Stimulated activated naive CD8-positive, alpha-beta T cell treated with anti-CD3 and anti-CD28 coated beads, Interleukin-15, amount 100 ng/mL, for 72 hours (primary cell): ENCODE results near the gene SYT5.
A peak's percentile ranks its signal among the peaks of the same experiment; 100 is the strongest.
"Not testable (repeated sequence)": the region's sequence is repeated elsewhere in the genome, so short reads cannot be mapped to it uniquely, and the experiment has no call there.

Source experiments
- ATAC-seq: fragments of 150-1000 bp; cut with Tn5 transposase; 2 replicates; pipeline ENCODE4 v1.10.0; 2021; ENCODE audit warnings: mild to moderate bottlenecking, moderate library complexity
- DNase-seq, 2 donors: peaks; one replicate each; pipeline ENCODE4 v3.0.0; 2021 to 2022
- H3K27ac Mint-ChIP-seq, 2 donors: one replicate each; pipeline ENCODE4 v1.8.0; 2022; ENCODE audit warnings: mild to moderate bottlenecking in 2 of 2, mixed read lengths in 2 of 2, moderate library complexity in 2 of 2
- H3K27me3 Mint-ChIP-seq: one replicate; pipeline ENCODE4 v1.8.0; 2022; ENCODE audit warnings: mixed read lengths
- H3K4me1 Mint-ChIP-seq: one replicate; pipeline ENCODE4 v1.8.0; 2022; ENCODE audit warnings: mild to moderate bottlenecking, mixed read lengths
- H3K4me3 Mint-ChIP-seq, 2 donors: one replicate each; pipeline ENCODE4 v1.8.0; 2022; ENCODE audit warnings: mild to moderate bottlenecking in 2 of 2, mixed read lengths in 2 of 2, moderate library complexity in 1 of 2
- H3K9me3 Mint-ChIP-seq, 2 donors: one replicate each; pipeline ENCODE4 v1.8.0; 2022; ENCODE audit warnings: mixed read lengths in 2 of 2

The SYT5 gene

GRCh38 chr19:55161571-55162322 lies 18.3 kb downstream of the SYT5 start:
- Mint-ChIP-seq H3K27ac (no peak overlapping the region), H3K4me3 (no peak overlapping the region), H3K4me1 (peaks cover 28% of the 10 kb centered on the region), H3K27me3 (peaks cover 93% of the 10 kb centered on the region), H3K9me3 (no peaks in the 10 kb centered on the region)
- ATAC-seq (no peak), DNase-seq (no peak)

GRCh38 chr19:55160986-55161365 lies 19.1 kb downstream of the SYT5 start:
- no peak overlapping the region for H3K4me3 Mint-ChIP-seq
- DNase-seq (no peak), ATAC-seq (no peak)
- no peaks in the 10 kb centered on the region for H3K9me3 Mint-ChIP-seq
- no peak overlapping the region for H3K27ac Mint-ChIP-seq
- H3K4me1 Mint-ChIP-seq = peaks cover 28% of the 10 kb centered on the region
- peaks cover 93% of the 10 kb centered on the region for H3K27me3 Mint-ChIP-seq

DNA sequence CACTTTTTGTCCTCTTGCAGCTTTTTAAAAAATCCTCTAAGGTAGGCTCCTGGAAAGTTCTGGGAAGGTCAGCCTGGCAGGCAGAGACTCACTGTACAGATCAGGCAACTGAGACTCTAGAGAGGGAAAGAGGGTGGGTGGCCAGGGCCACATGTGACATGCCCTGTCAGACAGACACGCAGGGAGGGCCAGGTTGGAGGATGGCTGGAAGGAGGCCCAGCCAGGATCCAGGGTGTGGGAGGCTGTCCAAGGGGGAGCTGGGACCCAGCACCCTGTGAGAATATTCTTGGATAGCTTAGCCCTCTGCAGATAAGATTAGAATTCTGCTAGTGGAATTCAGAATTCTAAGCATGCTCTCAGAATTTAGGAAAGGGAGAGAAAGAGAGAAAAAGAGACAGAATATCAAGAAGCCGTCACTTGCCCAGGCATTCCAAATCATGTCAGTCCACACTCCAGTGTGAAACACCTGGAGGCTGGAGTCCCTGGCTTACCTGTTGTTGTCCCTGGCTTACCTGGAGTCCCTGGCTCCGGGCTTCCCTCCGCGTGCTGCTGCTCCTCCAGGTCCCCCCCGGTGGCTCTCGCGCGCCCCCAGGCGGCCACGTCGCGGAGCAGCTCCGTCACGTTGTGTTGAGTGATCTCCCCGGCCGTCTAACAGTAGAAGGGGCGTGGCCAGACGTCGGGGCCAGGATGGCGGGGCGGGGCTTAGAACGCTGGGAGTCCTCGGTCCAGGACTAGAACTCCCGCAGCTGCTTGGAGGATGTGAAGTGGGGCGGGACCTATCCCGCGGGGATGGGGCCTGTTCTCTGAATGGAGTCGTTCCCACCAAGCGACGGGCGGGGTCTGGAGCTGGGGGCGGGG lies 19.7 kb downstream of the SYT5 start:
- ATAC-seq = peak; percentile 95

DNA sequence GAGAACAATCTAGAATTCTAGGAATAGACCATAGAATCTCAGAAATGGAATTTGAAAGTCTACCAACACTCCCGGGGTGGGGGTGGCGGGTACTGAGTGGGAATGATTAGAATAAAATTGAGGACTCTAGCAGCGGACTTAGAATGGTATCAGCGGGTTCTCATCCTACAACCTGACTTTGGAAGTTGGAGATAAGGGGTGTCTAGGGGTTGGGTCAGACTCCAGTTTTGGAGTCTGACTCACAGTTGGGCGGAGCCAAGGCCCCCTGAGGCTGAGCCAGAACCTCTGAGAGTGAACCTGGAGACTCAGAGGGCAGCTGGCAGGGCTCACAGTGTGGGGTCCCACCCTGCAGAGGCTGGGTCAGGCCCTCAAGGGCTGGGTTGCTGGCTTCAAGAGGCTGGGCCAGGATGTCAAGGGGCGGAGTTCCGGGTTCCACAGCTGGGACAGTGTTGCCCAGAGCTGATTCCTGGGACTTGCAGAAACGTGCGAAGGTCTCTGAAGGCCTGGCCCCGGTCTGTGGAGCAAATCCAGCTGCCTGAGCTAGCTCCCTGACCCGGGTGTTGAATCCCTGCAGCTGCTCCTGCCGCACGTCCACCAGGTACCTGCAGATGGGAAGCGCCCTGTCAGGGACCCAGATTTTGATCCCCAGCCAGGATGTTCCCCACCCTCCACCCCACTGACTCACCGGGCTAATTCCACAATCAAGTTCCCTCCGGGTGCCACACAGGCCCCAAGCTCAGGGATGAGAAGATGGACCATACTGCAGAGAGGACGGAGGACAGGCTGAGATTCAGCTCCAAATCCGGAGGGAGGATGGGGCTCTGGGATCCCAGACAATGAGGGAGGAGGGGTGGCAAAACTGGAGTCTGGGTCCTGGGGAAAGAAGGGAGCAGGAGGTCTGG lies 21.0 kb downstream of the SYT5 start:
- Mint-ChIP-seq H3K27ac (no peak overlapping the region), H3K4me3 (no peak overlapping the region), H3K27me3 (peaks cover 85% of the 10 kb centered on the region), H3K9me3 (peaks cover 3 to 6% of the 10 kb centered on the region in 2 donors), H3K4me1 (peaks cover 30% of the 10 kb centered on the region)
- ATAC-seq = no peak
- no peak for DNase-seq

More for the DNA sequence above, 19.7 kb downstream of the SYT5 start:
- peaks cover 26% of the 10 kb centered on the region for H3K4me1 Mint-ChIP-seq
- H3K9me3 Mint-ChIP-seq = no peaks in the 10 kb centered on the region
- H3K4me3 Mint-ChIP-seq = peak overlapping the region; percentile 64 to 66
- peak; percentile 92 for DNase-seq
- peaks cover 88% of the 10 kb centered on the region for H3K27me3 Mint-ChIP-seq
- no peak overlapping the region for H3K27ac Mint-ChIP-seq

DNA sequence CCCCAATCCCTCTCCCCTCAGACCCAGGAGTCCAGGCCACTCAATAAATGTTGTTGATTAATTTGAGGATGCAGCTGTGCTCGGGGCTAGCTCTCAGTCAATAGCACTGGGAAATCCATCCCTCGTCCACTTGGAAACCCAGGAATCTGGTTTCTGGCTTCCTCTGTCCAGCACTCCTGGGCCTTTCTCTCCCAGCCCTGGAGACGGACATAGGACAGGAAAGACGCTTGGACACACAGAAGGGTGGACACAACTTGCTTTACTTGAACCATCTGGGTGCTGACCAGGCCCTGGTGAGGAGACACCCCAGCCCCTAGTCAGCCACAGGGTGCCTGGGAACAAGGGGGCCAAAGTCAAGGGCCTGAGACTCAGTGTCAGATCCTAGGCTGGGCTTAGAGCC lies 21.7 kb downstream of the SYT5 start:
- DNase-seq = no peak
- no peak overlapping the region for H3K27ac Mint-ChIP-seq
- ATAC-seq = no peak
- H3K4me1 Mint-ChIP-seq = peaks cover 36% of the 10 kb centered on the region
- H3K4me3 Mint-ChIP-seq = no peak overlapping the region
- peaks cover 8 to 13% of the 10 kb centered on the region in 2 donors for H3K9me3 Mint-ChIP-seq
- peaks cover 81% of the 10 kb centered on the region for H3K27me3 Mint-ChIP-seq

- Mint-ChIP-seq H3K4me3 (peak within 1 kb of the TSS; percentile 50 to 73), H3K27ac (no peak within 1 kb of the TSS), H3K4me1 (peaks cover 37% of the 10 kb centered on the region), H3K27me3 (peaks cover 77% of the 10 kb centered on the region), H3K9me3 (peaks cover 9 to 15% of the 10 kb centered on the region in 2 donors)
- no peak for DNase-seq
- no peak for ATAC-seq
Measured at GRCh38 chr19:55157064-55157908, 22.8 kb downstream of the SYT5 start, which contains the start of gene TNNI3. Gene TNNI3 (minus strand): TSS chr19:55157732. CDS start chr19:55157589, 143 bp downstream.

- DNase-seq = peak; percentile 45 to 54
- Mint-ChIP-seq H3K27me3 (peaks cover 68% of the 10 kb centered on the region), H3K27ac (no peak overlapping the region), H3K9me3 (peaks cover 16 to 23% of the 10 kb centered on the region in 2 donors), H3K4me1 (peaks cover 45% of the 10 kb centered on the region), H3K4me3 (peak overlapping the region; percentile 50 to 73)
- ATAC-seq = no peak
Measured at GRCh38 chr19:55156202-55157063, 23.7 kb downstream of the SYT5 start.

GRCh38 chr19:55155784-55156183 lies 24.3 kb downstream of the SYT5 start:
- Mint-ChIP-seq H3K27me3 (peaks cover 62% of the 10 kb centered on the region), H3K4me1 (peaks cover 43% of the 10 kb centered on the region), H3K9me3 (peaks cover 19 to 25% of the 10 kb centered on the region in 2 donors), H3K4me3 (peak overlapping the region; percentile 50 to 73)
- not testable (repeated sequence) for H3K27ac Mint-ChIP-seq, DNase-seq, ATAC-seq

GRCh38 chr19:55153652-55154264 lies 26.3 kb downstream of the SYT5 start:
- peaks cover 61% of the 10 kb centered on the region for H3K27me3 Mint-ChIP-seq
- no peak overlapping the region for H3K4me3 Mint-ChIP-seq

GRCh38 chr19:55152017-55152416 lies 28.1 kb downstream of the SYT5 start:
- Mint-ChIP-seq H3K27me3 (peaks cover 61% of the 10 kb centered on the region), H3K4me1 (peaks cover 29% of the 10 kb centered on the region), H3K27ac (peak overlapping the region; percentile 6 to 27), H3K9me3 (peaks cover 19 to 25% of the 10 kb centered on the region in 2 donors), H3K4me3 (no peak overlapping the region)
- no peak for DNase-seq
- ATAC-seq = no peak

More at GRCh38 chr19:55153652-55154264, 26.3 kb downstream of the SYT5 start:
- Mint-ChIP-seq H3K27ac (no peak overlapping the region), H3K4me1 (peaks cover 35% of the 10 kb centered on the region), H3K9me3 (peaks cover 19 to 25% of the 10 kb centered on the region in 2 donors)
- DNase-seq (no peak), ATAC-seq (no peak)

DNA sequence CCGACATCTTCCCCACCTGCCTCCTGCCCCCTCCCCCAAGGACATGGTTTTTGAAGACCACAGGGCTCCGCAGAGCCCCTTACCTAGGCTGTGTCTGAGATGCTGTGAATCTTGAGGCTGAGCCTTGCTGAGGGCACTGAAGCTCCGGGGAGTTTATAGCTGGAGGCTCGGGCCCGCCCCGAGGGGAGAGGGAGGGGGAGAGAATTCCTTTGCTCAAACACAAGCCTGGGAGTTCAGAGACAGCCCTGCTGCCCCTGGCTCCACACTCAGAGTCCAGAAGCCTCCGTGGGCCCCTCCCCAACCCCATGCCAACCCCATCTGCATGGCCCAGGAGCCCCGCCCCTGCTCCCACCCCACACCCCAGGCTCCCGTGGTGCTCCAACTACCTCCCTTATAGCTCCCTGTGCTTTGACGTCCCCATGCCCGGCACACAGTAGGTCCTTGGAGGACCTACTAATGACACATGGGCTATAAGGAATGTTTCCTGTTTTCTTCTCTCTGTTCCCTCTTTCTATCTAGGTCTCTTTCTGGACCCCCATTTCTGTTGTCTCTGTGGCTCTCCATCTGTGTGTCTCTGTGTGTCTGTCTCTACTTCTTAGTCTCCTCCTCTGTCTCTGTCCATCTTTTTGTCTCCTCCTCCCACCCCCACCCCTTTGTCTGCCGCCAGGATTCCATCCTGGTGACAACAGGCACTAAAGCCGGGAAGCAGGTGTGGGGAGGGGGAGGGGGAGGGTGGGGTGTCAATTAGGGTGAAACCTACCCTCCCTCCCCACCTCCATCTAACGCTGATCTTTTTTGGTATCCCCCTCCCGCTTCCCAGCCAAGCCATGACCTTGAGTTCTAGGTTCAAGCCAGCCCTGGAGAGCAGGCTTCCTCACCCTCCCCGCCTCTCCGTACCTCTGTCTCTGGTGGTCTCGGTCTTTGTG lies 30.7 kb downstream of the SYT5 start, which contains the start of gene TNNT1:
Gene TNNT1, minus strand, starts transcription at position 129 of the 926 bp plus-strand sequence. CDS start 2,049 bp downstream, outside the sequence.
- Mint-ChIP-seq H3K27me3 (peaks cover 66% of the 10 kb centered on the region), H3K27ac (no peak within 1 kb of the TSS)

DNA sequence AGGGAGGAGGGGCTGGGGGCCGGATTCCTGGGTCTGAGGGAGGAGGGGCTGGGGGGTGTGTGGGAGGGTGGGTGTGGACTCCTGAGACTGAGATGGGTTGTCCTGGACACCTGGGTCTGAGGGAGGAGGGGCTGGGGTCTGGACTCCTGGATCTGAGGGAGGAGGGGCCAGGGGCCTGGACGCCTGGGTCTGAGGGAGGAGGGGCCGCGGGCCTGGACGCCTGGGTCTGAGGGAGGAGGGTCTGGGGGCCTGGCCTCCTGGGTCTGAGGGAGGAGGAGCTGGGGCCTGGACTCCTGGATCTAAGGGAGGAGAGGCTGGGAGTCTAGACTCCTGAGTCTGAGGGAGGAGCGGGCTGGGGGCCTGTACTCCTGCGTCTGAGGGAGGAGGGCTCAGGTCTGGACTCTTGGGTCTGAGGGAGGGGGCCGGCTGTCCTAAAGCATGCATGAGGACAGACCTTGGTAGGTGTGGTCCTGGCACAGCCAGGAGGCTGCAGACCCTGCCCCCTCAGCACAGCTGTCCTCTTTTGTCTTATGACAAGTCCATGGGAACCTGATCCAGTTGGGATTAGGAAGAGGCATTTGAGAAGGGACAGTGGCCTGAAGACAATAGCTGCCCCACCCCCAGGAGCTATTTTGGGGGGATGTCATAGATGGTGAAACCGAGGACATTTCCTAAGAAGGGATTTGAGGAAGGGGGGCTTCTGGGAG lies 32.4 kb downstream of the SYT5 start:
- Mint-ChIP-seq H3K9me3 (peaks cover 11 to 13% of the 10 kb centered on the region in 2 donors), H3K4me3 (no peak overlapping the region), H3K4me1 (peaks cover 18% of the 10 kb centered on the region), H3K27me3 (peaks cover 77% of the 10 kb centered on the region), H3K27ac (no peak overlapping the region)
- ATAC-seq (no peak), DNase-seq (no peak)

More for the DNA sequence above, 30.7 kb downstream of the SYT5 start, which contains the start of gene TNNT1:
- peaks cover 19 to 21% of the 10 kb centered on the region in 2 donors for H3K9me3 Mint-ChIP-seq
- H3K4me1 Mint-ChIP-seq = peaks cover 26% of the 10 kb centered on the region
- ATAC-seq (peak; percentile 41), DNase-seq (no peak)
- H3K4me3 Mint-ChIP-seq = no peak within 1 kb of the TSS
